HepG2 (cell line): ENCODE measurements around the gene CIITA. TPM values are rescaled to one million over a fixed set of nuclear protein-coding genes. Genes with fewer than 3 reads are reported as not detected.

Experiments used
- ARID4A ChIP-seq: sonication (generic); formaldehyde crosslinking; IDR thresholded peaks from 2 replicates; pipeline ENCODE4 v1.5.0; 2020; ENCODE audit warnings: mild to moderate bottlenecking, missing genetic modification reagents, borderline replicate concordance
- FOXA3 ChIP-seq: IDR thresholded peaks from 2 replicates; pipeline ENCODE4 v1.6.1; 2016; ENCODE audit warnings: missing genetic modification reagents, missing compliant biosample characterization
- HOXA5 ChIP-seq: sonication (generic); formaldehyde crosslinking; IDR thresholded peaks from 2 replicates; pipeline ENCODE4 v1.4.0; 2020; ENCODE audit warnings: missing genetic modification reagents
- IRF9 ChIP-seq: sonication (generic); formaldehyde crosslinking; IDR thresholded peaks from 2 replicates; pipeline ENCODE4 v1.8.0; 2022; ENCODE audit warnings: missing genetic modification reagents, mild to moderate bottlenecking, borderline replicate concordance
- KLF16 ChIP-seq, 2 experiments: sonication (generic) in 1 of 2; formaldehyde crosslinking in 1 of 2; IDR thresholded peaks; 2 replicates each; pipeline versions ENCODE4 v1.6.1 to v1.8.0; 2016 to 2023; ENCODE audit warnings: missing genetic modification reagents in 2 of 2, missing compliant biosample characterization in 1 of 2
- NONO ChIP-seq, 2 experiments: fragments of 450-650 bp in 1 of 2; sonication (generic) in 1 of 2; formaldehyde crosslinking in 1 of 2; IDR thresholded peaks in 1 of 2; conservative IDR thresholded peaks in 1 of 2; 2 replicates each; pipeline versions ENCODE4 v1.6.1 to v1.8.0; 2017 to 2022; ENCODE audit warnings: mild to moderate bottlenecking in 1 of 2, missing genetic modification reagents in 1 of 2, moderate library complexity in 1 of 2
- PAX8 ChIP-seq: sonication (generic); formaldehyde crosslinking; IDR thresholded peaks from 2 replicates; pipeline ENCODE4 v1.8.0; 2022; ENCODE audit warnings: mild to moderate bottlenecking, missing genetic modification reagents, borderline replicate concordance
- SOX13 ChIP-seq, 3 experiments: fragments of 450-650 bp in 1 of 3; sonication (generic) in 1 of 3; formaldehyde crosslinking in 1 of 3; IDR thresholded peaks in 2 of 3; conservative IDR thresholded peaks in 1 of 3; 2 replicates each; pipeline versions ENCODE4 v1.5.0 to v1.6.1; 2016 to 2020; ENCODE audit warnings: antibody characterized with exemption in 1 of 3, mild to moderate bottlenecking in 1 of 3, missing compliant biosample characterization in 1 of 3, missing genetic modification reagents in 1 of 3, moderate library complexity in 1 of 3
- SOX5 ChIP-seq: IDR thresholded peaks from 2 replicates; pipeline ENCODE4 v1.6.1; 2016; ENCODE audit warnings: borderline replicate concordance
- SP5 ChIP-seq: IDR thresholded peaks from 2 replicates; pipeline ENCODE4 v1.6.1; 2016; ENCODE audit warnings: low read depth, borderline replicate concordance
- ZBTB38 ChIP-seq: sonication (generic); formaldehyde crosslinking; IDR thresholded peaks from 2 replicates; pipeline ENCODE4 v1.5.1; 2020; ENCODE audit warnings: mild to moderate bottlenecking, missing genetic modification reagents
- ZMYM4 ChIP-seq: sonication (generic); formaldehyde crosslinking; IDR thresholded peaks from 2 replicates; pipeline ENCODE4 v1.8.1; 2023; ENCODE audit warnings: mild to moderate bottlenecking, missing genetic modification reagents
- ZNF143 ChIP-seq: sonication (generic); formaldehyde crosslinking; IDR thresholded peaks from 2 replicates; pipeline ENCODE4 v1.4.0; 2020; ENCODE audit warnings: missing genetic modification reagents
- ZNF234 ChIP-seq: sonication (generic); formaldehyde crosslinking; conservative IDR thresholded peaks from 2 replicates; pipeline ENCODE4 v1.5.1; 2020; ENCODE audit warnings: mild to moderate bottlenecking, missing genetic modification reagents
- ZNF468 ChIP-seq: sonication (generic); formaldehyde crosslinking; IDR thresholded peaks from 2 replicates; pipeline ENCODE4 v1.8.0; 2022; ENCODE audit warnings: mild to moderate bottlenecking, moderate library complexity, missing genetic modification reagents
- ZNF574 ChIP-seq: sonication (generic); formaldehyde crosslinking; IDR thresholded peaks from 2 replicates; pipeline ENCODE4 v1.4.0; 2020; ENCODE audit warnings: missing genetic modification reagents
- polyA plus RNA-seq, 8 experiments: library from polyadenylated mRNA; depleted of rRNA in 3 of 8; stranded (reverse) in 7 of 8; unstranded in 1 of 8; fragments of >200 nt; fragmentation: Illumina TruSeq in 4 of 8; extraction: Trizol in 4 of 8; gene quantifications; 2 replicates each; pipeline versions ENCODE4 v1.2.1 to v1.2.3, GENCODE V29; 2011 to 2016; ENCODE audit warnings: low read depth in 4 of 8, missing spikeins in 1 of 8, mixed read lengths in 1 of 8; ENCODE audit not compliant: insufficient read depth in 1 of 8
- total RNA-seq, 5 experiments: library from RNA; depleted of rRNA; stranded (reverse); fragments of >200 nt; fragmentation: Illumina TruSeq; extraction: Trizol; gene quantifications; 2 replicates each; pipeline ENCODE4 v1.2.3, GENCODE V29; 2016; ENCODE audit warnings: low read depth in 1 of 5
- TF ChIP-seq, protein P1 (sequence below): sonication (generic); formaldehyde crosslinking; IDR thresholded peaks from 2 replicates; pipeline ENCODE4 v1.8.0; 2022; ENCODE audit warnings: mild to moderate bottlenecking, missing genetic modification reagents, borderline replicate concordance

Gene CIITA
- total and polyA plus RNA-seq, 2 of the 13 experiments (the other 11 are each of a cell fraction or from before 2014, with no cell fraction given): 0.08 to 0.09 TPM

DNA sequence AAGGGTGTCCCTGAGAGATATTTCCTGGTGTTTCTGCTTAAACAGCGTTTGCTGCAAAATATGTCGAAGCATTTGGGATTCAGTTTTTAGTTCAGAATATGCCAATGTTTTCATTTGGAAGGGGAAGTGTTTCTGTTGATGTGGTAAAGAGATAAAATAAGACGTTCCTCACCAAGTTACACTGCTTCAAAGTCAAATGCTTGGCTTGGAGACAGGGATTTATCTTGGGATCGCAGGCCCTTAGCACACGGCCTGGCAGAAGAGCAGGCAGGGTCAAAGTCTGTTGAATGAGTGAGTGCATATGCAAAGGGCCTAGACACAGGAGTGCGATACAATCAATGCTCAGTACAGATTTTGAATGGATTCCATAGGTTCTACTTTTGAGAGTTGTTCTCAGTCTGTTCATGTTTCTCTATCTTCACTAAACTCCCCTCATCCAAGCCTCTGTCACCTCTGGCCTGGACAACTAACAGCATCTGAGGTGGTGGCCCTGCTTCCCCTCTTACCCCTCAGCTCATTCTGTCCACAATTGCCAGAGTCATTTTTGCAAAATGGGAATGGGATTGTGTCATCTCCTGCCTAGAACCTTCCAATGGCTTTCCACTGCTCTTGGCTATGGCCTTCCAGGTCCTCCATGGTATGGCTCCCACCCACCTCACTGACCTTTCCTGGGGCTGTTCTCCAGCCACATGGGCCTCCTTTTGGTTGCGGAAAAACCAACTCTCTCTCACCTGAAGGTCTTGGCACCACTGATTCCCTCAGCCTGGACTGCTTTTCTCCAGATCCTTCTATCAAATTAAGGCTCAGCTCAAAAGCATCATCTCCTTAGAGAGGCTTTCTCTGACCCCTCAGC is 62.0 kb downstream of the CIITA start (continued):
- peak; percentile 13; the same call in 1 of the 2 replicates for TF ChIP-seq ZBTB38 (CRISPR knock-in tag)
- TF ChIP-seq SP5 (CRISPR knock-in tag): no peak
- TF ChIP-seq KLF16 (CRISPR knock-in tag; IDR thresholded peaks at IDR 0.05): peak in 1 of 2 experiments; percentile 44; a peak in 1 of 4 replicates
- no peak for TF ChIP-seq ZNF234 (CRISPR knock-in tag)
- TF ChIP-seq ZMYM4: 0 out of 2 replicates have a peak, but pooled peaks have one; percentile 67
- TF ChIP-seq SOX13 (IDR thresholded peaks at IDR 0.05): no peak
- TF ChIP-seq SOX13 (CRISPR knock-in tag; conservative IDR thresholded peaks at IDR 0.05 in 1 of 2, IDR thresholded peaks at IDR 0.05 in 1 of 2): peak in 1 of 2 experiments; percentile 7; a peak in 1 of 4 replicates
- TF ChIP-seq PAX8: no peak
- peak; percentile 40; the same call in 1 of the 2 replicates for TF ChIP-seq FOXA3 (CRISPR knock-in tag)
- peak; percentile 45; the same call in 1 of the 2 replicates for TF ChIP-seq ZNF574
- TF ChIP-seq SOX5 (CRISPR knock-in tag): 0 out of 2 replicates have a peak, but pooled peaks have one; percentile 35
- TF ChIP-seq ZNF468 (CRISPR knock-in tag): no peak
- no peak for TF ChIP-seq ZNF143 (CRISPR knock-in tag)
- TF ChIP-seq IRF9: 0 out of 2 replicates have a peak, but pooled peaks have one; percentile 37
- TF ChIP-seq HOXA5 (CRISPR knock-in tag): no peak
- TF ChIP-seq, protein P1, sequence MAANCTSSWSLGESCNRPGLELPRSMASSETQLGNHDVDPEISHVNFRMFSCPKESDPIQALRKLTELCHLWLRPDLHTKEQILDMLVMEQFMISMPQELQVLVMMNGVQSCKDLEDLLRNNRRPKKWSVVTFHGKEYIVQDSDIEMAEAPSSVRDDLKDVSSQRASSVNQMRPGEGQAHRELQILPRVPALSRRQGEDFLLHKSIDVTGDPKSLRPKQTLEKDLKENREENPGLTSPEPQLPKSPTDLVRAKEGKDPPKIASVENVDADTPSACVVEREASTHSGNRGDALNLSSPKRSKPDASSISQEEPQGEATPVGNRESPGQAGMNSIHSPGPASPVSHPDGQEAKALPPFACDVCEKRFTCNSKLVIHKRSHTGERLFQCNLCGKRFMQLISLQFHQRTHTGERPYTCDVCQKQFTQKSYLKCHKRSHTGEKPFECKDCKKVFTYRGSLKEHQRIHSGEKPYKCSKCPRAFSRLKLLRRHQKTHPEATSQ (CRISPR knock-in tag): 0 out of 2 replicates have a peak, but pooled peaks have one; percentile 18
- peak; percentile 70 for TF ChIP-seq ARID4A
- TF ChIP-seq NONO (IDR thresholded peaks at IDR 0.05): no peak
- 0 out of 2 replicates have a peak, but pooled peaks have one; percentile 44 for TF ChIP-seq NONO (CRISPR knock-in tag; conservative IDR thresholded peaks at IDR 0.05)
